HUDEP-2 (cell line): ENCODE results near the gene PLIN3.
"Not testable (repeated sequence)": the region's sequence is repeated elsewhere in the genome, so short reads cannot be mapped to it uniquely, and the experiment has no call there.

ENCODE experiments used
- DNase-seq, 76 experiments: peaks; one replicate each; lab custom pipeline; 2025; ENCODE audit not compliant: unreplicated experiment in 76 of 76; lab: John Stamatoyannopoulos, UW

Gene PLIN3

DNA sequence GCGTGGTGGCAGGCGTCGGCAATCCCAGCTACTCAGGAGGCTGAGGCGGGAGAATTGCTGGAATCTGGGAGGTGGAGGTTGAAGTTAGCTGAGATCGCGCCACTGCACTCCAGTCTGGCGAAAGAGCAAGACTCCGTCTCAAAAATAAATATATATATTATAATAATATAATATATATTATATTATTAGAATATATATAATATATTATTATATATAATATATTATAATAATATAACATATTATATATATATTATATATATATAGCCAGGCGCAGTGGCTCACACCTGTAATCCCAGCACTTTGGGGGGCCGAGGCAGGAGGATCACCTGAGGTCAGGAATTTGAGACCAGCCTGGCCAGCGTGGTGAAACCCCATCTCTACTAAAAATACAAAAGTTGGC is 25.5 kb upstream of the PLIN3 start:
- DNase-seq = not testable (repeated sequence)

DNA sequence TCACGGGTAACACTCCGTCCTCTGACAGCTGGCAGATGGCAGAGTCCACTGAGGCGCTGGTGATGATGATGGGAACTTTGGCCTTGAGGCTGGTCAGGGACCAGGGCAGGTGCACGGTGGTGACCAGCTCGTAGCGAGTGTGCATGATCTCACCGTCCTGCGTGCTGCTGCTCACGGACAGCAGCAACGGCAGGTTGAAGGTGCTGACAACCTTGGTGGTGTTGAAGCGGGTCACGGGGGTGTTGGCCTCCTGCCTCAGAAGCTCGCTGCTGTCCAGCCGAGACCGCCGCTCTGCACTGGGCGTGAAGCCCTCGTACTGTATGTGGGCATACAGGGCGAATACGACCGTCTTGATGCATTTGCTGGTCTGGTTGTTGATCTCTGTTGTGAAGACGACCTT is 23.6 kb upstream of the PLIN3 start:
- no peak for DNase-seq

DNA sequence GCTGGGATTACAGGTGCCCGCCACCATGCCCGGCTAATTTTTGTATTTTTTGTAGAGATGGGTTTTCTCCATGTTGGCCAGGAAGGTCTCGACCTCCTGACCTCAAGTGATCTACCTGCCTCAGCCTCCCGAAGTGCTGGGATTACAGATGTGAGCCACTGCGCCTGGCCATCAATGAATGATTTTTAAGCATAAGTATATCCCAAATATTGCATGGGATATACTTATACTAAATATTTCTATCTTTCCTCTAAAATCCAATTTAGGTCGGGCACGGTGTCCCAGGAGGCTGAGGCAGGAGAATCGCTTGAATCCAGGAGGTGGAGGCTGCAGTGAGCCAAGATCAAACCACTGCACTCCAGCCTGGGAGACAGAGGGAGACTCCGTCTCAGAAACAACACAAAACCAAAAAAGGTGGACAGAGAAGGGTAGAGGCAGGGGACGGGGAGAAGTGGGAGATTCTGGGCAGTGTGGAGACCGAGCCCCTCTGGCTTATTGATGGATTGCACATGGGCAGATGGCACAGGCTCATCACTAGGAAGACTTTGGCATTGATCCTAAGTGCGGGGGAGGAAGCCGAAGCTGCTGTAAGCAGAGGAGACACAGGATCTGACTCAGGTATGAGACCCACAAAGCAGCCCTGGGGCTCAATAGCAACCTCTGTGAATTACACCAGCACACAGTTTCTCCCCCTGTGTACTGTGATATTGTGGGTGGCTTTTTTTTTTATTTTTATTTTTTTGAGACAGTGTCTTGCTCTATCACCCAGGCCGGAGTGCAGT is 21.8 kb upstream of the PLIN3 start:
- peak in 2 of 76 experiments; percentile 15 to 23 for DNase-seq

DNA sequence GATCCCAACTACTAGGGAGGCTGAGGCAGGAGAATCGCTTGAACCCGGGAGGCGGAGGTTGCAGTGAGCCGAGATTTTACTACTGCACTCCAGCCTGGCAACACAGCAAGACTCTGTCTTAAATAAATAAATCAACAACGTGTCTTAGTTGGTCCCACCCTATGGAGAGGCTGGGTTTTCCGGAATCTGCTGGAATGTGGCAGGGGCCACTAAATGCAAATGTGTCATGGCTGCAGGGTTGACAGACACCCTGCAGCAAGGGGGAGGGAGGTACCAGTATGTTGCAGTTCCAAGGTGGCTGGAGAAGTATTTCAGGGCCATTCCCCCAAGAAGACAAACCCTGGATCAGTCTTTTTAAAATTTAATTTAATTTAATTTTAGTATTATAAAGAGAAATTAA is 20.3 kb upstream of the PLIN3 start:
- DNase-seq = not testable (repeated sequence)

DNA sequence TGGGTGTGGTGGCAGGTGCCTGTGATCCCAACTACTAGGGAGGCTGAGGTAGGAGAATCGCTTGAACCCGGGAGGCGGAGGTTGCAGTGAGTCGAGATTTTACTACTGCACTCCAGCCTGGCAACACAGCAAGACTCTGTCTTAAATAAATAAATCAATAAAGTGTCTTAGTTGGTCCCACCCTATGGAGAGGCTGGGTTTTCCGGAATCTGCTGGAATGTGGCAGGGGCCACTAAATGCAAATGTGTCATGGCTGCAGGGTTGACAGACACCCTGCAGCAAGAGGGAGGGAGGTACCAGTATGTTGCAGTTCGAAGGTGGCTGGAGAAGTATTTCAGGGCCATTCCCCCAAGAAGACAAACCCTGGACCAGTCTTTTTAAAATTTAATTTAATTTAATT is 17.5 kb upstream of the PLIN3 start:
- not testable (repeated sequence) for DNase-seq

DNA sequence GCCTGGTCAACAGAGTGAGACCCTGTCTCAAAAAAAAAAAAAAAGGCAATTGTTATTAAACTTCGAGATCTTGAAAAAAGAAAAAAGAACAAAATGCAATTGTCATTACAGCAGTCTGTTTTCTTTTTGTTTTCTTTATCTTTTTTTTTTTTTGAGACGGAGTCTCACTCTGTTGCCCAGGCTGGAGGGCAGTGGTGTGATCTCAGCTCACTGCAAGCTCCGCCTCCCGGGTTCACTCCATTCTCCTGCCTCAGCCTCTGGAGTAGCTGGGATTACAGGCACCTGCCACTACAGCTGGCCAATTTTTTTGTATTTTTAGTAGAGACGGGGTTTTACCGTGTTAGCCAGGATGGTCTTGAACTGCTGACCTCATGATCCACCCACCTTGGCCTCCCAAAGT is 15.4 kb upstream of the PLIN3 start:
- not testable (repeated sequence) for DNase-seq

DNA sequence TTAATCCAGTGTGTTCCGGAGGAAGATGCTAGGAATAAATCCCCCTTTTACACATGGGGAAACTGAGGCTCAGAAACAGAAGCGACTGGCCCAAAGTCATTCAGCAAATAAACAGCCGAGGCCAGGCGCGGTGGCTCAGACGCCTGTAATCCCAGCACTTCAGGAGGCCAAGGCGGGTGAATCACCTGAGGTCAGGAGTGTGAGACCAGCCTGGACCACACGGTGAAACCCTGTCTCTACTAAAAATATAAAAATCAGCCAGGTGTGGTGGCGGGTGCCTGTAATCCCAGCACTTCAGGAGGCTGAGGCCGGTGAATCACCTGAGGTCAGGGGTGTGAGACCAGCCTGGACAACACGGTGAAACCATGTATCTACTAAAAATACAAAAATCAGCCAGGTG is 11.6 kb upstream of the PLIN3 start:
- no peak for DNase-seq

DNA sequence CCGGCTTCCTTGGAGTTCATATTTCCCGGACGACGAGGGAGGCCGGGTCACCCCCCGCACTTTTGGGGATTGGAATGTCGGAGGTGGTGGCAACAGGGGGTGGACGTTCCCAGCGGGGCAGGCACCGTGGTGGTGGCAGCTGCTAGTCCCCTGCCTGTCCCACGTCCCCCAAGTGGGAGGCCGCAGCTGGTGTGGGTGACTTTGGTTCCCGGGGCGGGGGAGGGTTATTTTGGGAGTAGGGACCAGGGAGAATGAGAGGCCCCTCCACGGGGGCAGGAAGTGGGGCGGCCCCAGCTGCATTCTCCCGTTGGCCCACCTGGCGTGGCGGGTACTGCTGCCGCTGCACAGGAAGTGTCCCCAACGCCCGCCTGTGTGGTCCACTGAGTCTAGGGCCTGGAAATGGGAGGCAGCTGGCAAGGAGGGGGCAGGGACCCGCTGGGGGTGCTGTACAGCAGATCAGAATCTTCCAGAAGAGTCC is 11.1 kb upstream of the PLIN3 start:
- DNase-seq = no peak

DNA sequence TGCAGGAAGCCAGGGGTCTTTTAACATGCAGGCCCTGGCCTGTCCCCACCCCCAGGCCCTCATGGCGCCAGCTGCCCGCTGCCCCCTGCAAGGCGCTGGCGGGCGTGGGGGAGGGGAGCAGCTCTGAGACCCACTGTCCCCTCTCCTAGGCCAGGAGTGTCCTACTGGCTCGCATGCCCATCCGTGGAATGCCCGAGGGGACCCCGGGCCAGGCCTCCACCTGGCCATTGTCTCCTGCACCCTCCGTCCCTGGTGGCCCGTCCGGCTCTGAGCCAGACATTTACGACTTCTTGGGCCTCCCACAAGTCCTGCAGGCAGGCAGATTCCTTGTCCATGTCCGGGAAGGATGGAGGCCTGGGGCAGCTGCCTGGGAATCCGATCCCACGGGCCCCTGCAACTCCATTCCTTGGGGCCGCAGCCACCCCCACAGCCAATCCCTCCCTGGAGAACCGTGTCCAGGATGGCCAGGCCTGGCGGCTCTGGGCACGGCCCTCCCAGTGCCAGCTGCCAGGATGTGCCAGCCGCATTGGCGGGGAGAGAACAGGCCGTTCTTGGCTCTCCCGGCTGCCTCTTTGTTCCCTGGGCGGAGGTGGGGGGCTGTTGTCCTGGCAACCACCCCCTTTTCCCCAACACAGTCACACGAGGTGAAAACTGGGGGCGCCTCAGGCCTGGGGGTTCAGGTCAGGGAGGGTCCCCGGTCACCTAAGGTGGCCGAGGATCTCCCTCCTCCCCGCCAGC is 10.5 kb upstream of the PLIN3 start:
- no peak for DNase-seq

DNA sequence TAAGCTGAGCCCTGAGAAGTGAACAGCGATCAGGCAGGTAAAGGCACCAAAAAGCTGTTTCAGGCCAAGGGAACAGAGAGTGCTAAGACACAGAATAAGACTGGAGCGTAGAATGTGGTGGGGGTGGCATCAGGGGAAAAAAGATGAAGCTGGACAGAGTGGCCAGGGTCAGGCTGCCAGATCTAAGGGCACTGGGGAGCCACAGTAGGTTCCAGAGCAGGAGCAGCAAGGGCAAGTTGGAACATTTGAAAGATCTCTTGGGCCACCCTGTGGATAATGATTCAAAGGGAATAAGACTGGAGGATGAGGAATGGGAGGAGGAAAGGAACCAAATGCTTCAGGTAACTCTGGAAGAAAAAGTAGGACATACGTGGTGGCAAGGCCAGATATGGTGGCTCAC is 6.5 kb upstream of the PLIN3 start:
- no peak for DNase-seq

DNA sequence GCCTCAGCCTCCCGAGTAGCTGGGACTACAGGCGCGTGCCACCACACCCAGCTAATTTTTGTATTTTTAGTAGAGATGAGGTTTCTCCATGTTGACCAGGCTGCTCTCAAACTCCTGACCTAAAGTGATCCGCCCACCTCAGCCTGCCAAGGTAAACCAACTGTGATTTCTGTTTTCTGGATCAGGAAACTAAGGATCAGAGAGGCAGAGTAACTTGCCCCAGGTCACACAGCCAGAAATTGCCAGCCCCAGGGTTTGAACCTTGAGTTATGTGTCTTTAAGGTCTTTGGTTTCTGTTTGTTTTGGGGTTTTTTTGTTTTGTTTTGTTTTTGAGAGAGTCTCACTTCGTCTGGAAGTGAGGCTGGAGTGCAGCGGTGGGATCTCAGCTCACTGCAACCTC is 4.2 kb upstream of the PLIN3 start:
- DNase-seq = no peak

DNA sequence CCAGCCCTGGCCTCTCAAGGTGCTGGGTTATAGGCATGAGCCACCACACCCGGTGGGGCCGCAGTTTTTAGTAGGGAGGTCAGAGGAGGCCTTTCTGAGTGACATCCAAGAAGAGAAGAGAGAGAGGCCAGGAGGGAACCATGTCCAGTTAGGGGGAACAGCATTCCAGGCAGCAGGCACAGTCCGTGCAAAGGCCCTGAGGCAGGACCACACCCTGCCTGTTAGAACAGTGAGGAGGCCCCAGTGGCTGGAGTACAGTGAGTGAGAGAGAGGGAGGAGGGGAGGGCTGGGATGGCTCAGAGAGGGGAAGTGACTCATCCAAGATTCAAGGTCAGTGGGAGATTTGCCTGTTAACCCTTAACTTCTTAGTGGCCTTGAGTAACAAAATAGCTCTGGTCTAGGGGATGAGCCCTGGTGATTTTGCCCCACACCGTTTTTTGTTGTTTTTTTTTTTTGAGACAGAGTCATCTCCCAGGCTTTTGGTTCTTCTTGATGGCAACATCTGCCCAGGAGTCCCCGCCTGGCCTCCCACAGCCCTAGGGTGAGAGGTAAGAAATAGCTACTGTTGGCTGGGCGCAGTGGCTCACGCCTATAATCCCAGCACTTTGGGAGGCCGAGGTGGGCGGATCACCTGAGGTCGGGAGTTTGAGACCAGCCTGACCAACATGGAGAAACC is 2.7 kb upstream of the PLIN3 start:
- DNase-seq = peak in 66 of 76 experiments; percentile 10 to 94 (median 58)

DNA sequence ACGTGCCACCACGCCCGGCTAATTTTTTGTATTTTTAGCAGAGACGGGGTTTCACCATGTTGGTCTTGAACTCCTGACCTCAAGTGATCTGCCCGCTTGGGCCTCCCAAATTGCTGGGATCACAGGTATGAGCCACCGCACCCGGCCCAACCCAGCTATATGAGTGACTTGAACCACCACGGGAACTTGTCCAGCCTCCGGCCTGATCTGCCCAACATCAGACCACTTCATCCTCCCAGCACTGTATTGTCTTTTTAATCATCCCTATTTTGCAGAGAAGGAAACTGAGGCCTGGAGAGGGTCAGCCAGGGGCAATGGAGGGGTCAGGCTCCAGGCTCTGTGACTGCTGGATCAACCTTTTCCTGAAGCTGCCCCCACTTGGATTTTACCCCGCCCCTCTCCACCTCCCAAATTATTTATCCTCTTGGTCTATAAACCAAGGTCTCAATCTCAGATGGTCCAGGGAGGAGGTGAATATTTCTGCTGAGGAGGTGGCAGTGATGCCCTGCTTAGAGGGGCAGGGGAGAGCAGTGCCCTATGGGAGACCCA is 893 bp upstream of the PLIN3 start:
- no peak for DNase-seq

DNA sequence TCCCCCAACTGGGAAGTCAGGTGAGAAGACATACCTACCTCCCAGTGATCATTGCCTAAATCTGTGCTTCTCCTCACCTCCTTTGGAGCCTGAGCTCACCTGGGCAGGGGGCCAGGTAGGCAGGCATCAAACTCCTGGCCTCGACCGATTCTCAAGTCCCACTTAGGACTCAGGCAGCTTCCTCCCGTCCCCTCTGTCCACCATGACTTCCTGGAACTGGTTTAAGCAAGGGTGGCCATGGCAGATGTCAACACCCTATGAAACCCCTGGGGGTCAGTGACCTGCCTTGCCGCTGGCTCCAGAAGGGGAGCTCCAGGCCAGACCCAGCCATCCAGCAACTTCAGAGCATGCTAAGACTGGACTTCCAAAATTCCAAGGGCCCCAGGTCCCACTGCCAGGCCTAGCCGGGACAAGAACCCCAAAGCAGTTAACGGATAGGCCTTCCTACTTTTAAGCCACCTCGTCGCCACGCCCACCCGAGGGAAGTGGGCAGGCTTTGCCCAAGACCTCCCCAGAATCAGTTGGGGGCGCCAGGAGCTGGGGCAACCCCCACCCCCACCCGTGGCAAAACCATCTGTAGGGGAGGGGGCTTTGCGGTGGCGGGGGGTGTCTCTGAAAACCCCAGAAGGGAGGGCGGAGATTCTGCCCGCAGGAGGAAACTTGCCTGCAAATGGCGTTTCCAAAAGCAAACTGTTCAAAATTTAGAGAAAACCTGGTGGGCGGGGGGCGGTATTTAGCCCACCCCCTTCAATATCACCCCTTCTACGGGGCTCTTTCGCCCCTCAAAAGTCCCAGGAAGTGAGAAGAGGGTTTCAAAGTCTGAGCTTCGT is 657 bp downstream of the PLIN3 start:
- peak in 47 of 76 experiments; percentile 8 to 51 (median 28) for DNase-seq

DNA sequence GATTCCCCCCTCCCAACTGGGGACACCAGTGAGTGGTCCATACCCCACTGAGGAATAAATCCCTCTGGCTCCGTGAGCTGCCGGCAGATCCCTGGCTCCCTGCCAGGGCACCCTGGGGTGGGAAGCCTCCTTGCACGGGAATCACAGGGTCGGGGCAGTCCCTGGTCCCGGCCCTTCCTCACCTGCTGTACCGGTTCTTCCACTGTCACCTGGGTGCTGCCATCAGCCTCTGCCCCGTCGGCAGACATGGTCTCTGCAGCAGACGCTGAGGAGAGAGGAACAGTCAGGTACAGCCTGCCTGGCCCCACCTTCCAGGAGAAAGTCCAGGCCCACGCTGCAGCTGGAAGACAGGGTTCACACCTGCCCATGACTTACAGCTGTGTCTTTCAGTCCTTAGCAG is 6.3 kb downstream of the PLIN3 start:
- DNase-seq = no peak

DNA sequence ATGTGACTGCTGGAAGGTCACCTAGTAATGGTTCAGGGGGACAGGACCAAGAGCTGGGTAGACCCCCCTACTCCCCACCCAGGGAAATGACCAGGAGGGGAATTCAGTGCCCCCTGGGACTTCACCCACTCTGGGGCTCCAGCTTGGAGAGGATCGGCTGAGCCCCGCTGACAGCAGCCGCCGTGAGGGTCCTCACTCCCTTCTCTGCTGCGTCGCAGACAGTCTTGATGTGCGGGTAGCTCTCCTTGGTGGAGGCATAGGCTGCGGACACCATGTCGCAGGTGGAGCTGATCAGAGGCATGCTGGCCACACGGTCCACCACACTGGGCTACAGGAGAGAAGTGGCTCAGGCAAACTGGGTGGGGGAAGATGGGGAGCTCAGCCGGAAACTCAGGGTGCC is 7.8 kb downstream of the PLIN3 start:
- DNase-seq = no peak

DNA sequence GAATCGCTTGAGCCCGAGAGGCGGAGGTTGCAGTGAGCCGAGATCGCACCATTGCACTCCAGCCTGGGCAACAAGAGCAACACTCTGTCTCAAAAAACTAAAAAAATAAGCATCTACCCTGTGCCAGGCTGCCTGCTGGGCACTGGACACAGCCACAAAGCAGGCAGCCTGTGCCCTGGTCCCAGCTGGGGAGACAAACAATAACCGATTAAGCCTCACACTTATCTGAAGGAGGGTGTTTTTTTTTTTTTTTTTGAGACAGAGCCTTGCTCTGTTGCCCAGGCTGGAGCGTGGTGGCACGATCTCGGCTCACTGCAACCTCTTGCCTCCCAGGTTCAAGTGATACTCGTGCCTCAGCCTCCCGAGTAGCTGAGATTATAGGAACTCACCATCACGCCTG is 11.0 kb downstream of the PLIN3 start:
- not testable (repeated sequence) for DNase-seq

DNA sequence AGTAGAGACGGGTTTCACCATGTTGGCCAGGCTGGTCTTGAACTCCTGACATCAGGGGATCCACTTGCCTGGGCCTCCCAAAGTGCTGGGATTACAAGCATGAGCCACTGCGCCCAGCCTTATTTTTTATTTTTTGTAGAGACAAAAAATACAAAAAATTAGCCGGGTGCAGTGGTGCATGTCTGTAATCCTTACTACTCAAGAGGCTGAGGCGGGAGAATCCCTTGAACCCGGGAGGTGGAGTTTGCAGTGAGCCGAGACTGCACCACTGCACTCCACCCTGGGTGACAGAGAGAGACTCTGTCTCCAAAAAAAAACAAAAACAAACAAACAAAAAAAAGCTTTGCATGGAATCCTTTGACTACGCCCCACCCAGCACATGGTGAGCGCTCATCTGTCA is 14.0 kb downstream of the PLIN3 start:
- DNase-seq = not testable (repeated sequence)

DNA sequence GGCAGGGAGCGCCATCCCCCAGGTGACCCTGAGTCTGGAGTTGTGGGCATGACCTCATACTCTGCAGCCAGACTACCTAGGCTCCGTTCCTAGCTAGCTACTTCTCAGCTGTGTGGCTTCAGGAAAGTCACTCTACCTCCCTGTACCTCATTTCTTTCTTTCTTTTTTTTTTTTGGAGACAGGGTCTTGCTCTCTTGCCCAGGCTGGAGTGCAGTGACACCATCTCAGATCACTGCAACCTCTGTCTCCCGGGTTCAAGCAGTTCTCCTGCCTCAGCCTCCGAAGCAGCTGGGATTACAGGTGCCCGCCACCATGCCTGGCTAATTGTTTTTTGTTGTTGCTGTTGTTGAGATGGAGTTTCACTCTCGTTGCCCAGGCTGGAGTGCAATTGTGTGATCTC is 15.0 kb downstream of the PLIN3 start:
- DNase-seq = no peak

DNA sequence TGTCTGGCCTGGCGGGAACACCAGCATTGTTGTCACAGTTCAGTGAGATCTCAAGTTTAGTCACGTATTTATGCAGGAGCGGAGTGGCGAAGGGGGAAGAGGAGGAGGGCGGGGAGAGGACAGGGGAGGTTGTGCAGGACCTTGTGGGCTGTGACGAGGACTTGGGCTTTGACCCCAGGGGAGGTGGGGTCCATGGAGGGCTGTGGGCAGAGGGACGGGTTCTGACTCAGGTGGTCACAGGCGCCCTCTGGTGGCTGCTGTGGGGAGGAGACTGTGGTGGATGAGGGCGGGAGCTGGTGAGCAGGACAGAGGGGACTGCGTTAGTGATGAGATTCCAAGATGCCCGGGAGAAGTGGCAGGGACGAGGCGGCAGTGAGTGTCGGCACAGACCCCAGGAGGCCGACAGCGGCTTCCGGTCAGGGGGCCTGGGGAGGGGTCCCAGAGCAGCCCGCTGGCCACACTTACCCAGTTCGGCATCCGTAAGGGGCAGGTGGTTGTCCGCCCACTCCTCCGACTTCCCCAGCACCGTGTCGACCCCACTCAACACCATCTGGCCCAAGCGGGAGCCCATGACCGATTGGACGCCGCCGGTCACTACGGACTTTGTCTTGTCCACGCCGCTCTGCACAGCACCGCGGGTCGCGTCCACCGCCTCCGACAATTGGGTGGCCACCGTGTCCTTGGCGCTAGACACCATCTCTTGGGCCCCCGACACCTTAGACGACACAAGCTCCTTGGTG is 15.7 kb downstream of the PLIN3 start:
- peak in 59 of 76 experiments; percentile 16 to 76 (median 51) for DNase-seq
